NCI-H2171 treated with DMSO at 0.1 percent for 48 hours (cell line): ENCODE data around the gene ERBB3.
"Not testable (repeated sequence)": the region's sequence is repeated elsewhere in the genome, so short reads cannot be mapped to it uniquely, and the experiment has no call there.

Experiments
- DNase-seq: peaks from one replicate; lab custom pipeline; 2025; lab: John Stamatoyannopoulos, UW

ERBB3 gene

GRCh38 chr12:56079723-56080555 is at the start of gene ERBB3:
Gene ERBB3 (plus strand): TSS chr12:56080165. CDS start chr12:56080301, 136 bp downstream.
- peak; percentile 73 for DNase-seq

DNA sequence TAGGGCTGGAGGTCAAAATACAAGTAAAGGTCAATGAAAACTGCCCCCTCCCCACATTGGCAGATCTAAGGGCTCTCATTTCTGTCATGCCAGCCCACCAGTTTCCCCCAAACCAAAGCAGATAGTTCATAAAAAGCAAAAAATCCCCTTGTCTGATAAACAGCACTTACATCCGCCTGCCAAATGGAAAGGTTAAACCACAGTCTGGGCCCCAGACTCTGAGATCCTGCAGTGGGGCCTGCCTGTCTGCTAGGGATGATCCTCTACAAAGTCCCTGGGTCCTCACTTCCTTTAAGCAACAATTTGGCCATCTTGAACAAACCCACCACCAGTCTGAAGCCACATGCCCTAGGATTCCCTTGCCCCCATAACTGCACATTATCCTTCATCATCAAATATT is 48.0 kb upstream of the ERBB3 start:
- no peak for DNase-seq

DNA sequence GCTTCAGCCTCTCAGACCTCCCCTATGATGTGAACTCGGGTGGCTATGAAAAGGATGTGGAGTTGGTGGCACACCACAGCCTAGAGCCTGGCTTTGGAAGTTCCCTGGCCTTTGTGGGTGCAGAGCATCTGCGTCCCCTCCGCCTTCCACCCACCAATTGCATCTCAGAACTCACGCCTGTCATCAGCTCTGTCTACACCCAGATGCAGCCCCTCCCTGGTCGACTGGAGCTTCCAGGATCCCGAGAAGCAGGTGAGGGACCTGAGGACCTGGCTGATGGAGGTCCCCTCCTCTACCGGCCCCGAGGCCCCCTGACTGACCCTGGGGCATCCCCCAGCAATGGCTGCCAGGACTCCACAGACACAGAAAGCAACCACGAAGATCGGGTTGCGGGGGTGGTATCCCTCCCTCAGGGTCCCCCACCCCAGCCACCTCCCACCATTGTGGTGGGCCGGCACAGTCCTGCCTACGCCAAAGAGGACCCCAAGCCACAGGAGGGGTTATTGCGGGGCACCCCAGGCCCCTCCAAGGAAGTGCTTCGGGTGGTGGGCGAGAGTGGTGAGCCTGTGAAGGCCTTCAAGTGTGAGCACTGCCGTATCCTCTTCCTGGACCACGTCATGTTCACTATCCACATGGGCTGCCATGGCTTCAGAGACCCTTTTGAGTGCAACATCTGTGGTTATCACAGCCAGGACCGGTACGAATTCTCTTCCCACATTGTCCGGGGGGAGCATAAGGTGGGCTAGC is 45.2 kb upstream of the ERBB3 start:
- no peak for DNase-seq

DNA sequence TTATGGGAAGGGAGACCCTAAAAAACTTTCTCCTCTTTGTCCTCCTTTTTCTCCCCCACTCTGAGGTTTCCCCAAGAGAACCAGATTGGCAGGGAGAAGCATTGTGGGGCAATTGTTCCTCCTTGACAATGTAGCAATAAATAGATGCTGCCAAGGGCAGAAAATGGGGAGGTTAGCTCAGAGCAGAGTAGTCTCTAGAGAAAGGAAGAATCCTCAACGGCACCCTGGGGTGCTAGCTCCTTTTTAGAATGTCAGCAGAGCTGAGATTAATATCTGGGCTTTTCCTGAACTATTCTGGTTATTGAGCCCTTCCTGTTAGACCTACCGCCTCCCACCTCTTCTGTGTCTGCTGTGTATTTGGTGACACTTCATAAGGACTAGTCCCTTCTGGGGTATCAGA is 42.8 kb upstream of the ERBB3 start:
- DNase-seq, result no peak

GRCh38 chr12:56038022-56038655 is 41.8 kb upstream of the ERBB3 start:
- DNase-seq, result no peak

- DNase-seq, result no peak
Observed at GRCh38 chr12:56040151-56040550, 39.8 kb upstream of the ERBB3 start.

DNA sequence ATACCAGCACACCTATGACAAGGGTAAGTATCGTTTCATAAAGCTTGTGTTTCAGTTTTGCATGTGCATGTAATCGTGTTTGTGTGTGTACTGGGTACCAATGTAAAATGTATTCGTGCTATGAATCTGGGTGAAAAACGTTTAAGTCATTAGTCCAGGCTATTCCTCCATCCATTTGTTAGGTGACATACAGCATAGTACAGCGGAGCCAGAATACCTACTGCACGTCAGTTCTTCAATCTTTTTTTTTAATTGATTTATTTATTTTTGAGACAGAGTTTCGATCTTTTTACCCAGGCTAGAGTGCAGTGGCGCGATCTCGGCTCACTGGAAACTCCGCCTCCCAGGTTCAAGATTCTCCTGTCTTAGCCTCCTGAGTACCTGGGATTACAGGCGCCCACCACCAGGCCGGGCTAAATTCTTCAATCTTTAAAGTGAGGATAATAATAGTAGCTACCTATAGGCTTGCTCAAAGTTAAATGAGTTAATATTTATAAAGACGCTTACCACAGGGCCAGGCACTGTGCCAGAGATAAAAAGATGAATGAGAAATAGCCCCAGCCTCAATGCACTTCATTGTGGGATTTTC is 38.9 kb upstream of the ERBB3 start:
- DNase-seq, result no peak

DNA sequence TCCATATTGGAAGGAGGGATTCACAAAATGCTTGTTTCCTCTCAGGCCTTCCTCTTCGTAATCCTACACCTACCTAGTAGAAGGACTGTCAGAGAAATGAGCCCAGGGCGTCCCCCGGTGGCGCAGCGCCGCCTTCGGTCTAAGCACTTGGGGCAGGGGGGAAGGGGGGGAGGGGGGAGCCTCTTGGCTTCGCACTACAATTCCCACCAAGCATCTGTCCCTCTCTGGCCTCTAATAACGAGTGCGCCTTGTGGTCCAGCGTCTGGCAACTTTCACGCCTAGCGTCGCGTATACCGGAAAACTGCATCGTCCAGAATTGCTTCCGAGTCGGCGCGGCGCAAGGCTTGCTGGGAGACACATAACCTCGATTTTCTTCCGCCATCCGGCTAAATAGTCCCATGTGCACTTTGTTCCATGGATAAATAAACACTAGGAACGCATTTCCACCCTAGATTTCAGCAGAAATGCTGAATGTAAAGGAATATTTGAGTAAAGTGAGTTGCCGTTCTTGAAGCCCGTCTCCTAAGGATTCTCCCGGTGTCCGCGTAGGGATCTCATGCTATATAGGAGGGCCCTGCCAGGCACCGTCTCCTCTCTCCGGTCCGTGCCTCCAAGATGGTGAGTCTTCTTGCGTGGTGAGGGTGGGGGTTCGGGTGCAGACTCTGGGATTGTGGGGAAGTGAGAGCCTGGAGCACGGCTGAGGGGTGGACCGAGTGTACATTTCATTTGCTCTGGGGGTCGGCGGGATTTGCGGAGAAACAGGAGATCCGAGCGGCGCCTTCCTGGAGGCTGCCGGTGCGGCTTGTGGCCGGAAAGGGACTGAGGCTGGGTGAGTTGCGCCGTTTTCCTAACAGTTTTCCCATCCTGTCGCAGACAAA is 38.2 kb upstream of the ERBB3 start, which contains the start of gene RPS26:
RPS26 (plus strand) TSS at position 367 of the 878 bp plus-strand sequence; CDS start at position 616, 249 bp downstream.
- peak; percentile 99 for DNase-seq

- not testable (repeated sequence) for DNase-seq
Observed at GRCh38 chr12:56042430-56042813, 37.5 kb upstream of the ERBB3 start.

DNA sequence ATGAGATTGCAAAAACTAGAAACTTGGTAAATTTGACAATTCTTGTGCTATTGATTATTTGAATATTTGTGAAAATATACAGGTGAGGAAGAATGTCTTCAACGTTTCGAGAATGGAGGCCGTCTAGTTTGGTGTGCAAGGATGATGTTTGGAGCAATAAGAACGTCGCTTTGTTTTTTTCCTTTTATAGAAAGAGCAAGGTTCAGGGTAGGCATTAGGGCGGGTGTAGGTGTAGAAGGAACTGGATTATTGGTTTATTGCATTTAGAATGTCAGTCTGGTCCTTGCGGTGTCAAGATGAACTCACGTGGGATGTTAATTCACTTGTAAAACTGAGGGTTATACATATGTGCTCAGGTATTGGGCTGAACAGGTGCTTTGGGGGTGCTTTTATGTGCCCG is 37.1 kb upstream of the ERBB3 start:
- no peak for DNase-seq

GRCh38 chr12:56046027-56046780 is 33.8 kb upstream of the ERBB3 start:
- DNase-seq, result no peak

DNA sequence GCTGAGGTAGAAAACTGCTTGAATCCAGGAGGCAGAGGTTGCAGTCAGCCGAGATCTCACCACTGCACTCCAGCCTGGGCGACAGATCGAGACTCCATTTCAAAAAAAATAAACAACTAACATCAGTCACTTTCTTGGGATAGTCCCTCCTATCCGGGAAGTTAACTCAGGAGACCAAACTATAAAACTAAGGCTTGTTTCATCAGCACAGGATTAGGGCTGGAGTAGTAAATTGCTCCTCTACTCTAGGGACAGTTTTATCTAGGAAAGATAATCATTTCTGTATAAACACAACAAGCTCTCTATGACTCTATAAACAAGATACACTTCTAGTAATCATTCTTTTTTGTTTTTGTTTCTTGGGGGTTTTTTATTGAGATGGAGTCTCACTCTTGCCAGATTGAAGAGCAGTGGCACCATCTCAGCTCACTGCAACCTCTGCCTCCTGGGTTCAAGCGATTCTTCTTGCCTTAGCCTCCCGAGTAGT is 26.5 kb upstream of the ERBB3 start:
- no peak for DNase-seq

DNA sequence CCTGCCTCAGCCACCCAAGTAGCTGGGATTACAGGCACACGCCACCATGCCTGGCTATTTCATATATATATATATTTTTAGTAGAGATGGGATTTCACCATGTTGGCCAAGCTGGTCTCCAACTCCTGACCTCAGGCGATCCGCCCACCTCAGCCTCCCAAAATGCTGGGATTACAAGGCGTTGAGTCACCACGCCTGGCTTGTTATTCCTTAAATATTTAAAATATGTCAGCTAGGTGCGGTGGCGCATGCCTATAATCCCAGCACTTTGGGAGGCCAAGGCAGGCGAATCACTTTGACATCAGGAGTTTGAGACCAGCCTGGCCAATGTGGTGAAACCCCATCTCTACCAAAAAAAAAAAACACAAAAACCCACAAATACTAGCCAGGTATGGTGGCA is 20.0 kb upstream of the ERBB3 start:
- DNase-seq, result not testable (repeated sequence)

- no peak for DNase-seq
Observed at GRCh38 chr12:56061982-56062381, 18.0 kb upstream of the ERBB3 start.

GRCh38 chr12:56062996-56063395 is 17.0 kb upstream of the ERBB3 start:
- DNase-seq, result no peak

DNA sequence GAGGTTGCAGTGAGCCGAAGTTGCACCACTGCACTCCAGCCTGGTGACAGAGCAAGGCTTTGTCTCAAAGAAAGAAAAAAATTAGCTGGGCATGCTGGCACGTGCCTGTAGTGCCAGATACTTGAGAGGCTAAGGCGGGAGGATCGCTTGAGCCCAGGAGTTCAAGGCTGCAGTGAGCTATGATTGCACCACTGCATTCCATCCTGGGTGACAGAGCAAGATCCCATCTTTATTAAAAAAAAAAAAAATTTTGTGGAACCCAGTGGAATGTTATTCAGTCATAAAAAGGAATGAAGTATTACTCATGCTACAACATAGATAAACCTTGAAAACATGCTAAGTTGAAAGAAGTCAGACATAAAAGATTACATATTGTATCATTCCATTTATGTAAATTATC is 8.3 kb upstream of the ERBB3 start:
- peak; percentile 3 for DNase-seq

- no peak for DNase-seq
Observed at GRCh38 chr12:56074396-56074795, 5.6 kb upstream of the ERBB3 start.

DNA sequence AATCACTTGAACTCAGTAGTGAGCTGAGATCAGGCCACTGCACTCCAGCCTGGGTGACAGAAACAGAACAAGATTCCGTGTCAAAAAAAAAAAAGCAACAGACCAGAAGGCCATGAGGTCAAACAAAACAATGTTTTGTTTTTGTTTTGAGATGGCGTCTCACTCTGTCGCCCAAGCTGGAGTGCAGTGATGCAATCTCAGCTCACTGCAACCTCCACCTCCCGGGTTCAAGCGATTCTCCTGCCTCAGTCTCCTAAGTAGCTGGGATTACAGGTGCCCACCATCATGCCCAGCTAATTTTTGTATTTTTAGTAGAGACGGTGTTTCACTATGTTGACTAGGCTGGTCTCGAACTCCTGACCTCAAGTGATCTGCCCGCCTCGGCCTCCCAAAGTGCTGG is 2.0 kb upstream of the ERBB3 start:
- not testable (repeated sequence) for DNase-seq

GRCh38 chr12:56078427-56078826 is 1.5 kb upstream of the ERBB3 start:
- DNase-seq, result peak; percentile 5
